HS-5 (cell line): ENCODE results near the gene GBF1.
A peak's percentile ranks its signal among the peaks of the same experiment; 100 is the strongest.
"Not testable (repeated sequence)": the region's sequence is repeated elsewhere in the genome, so short reads cannot be mapped to it uniquely, and the experiment has no call there.

ENCODE experiments used
- DNase-seq: peaks from one replicate; pipeline ENCODE4 v3.0.0-alpha.2; 2012; ENCODE audit warnings: low read depth

The GBF1 gene

GRCh38 chr10:102301332-102301731 lies 56.0 kb downstream of the GBF1 start:
- not testable (repeated sequence) for DNase-seq

DNA sequence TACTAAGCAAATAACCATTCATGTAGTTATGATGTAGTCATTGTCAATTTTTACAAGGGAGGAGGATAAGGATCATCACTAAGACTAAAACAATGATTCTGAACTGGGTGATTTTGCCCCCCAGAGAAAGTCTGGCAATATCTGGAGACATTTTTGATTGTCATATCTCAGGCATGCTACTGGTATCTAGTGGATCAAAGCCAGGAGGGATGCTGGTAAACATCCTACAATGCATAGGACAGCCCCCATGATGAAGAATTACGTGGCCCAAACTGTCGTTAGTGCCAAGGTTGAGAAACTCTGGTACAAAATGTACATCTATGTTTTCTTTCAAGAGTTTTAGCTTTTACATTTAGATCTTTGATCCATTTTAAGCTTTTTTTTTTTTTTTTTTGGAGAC lies 57.3 kb downstream of the GBF1 start:
- DNase-seq: peak; percentile 93

DNA sequence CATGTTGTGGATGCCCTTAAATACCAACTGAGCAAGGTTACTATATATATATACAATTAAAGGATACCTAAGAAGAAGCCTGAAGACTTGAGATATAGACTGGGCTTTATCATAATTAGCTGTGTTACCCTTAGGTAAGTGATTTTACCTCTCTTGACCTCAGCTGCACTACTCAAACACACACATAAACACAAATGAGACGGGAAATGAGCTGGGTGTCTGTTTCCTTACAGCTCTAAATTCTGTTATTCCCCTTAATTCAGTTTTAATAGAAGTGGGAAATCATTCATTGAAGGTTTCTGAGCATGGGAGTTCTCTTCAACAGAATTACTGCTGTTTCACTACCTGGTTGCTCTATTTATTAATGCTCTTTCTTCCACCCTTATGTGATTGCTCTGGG lies 60.7 kb downstream of the GBF1 start:
- DNase-seq: no peak

GRCh38 chr10:102306710-102307109 lies 61.4 kb downstream of the GBF1 start:
- no peak for DNase-seq

DNA sequence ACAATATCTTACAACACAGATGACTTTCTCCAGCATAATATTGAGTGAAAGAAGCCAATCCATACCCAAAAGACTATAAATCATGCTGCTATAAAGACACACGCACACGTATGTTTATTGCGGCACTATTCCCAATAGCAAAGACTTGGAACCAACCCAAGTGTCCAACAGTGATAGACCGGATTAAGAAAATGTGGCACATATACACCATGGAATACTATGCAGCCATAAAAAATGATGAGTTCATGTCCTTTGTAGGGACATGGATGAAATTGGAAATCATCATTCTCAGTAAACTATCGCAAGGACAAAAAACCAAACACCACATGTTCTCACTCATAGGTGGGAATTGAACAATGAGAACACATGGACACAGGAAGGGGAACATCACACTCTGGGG lies 63.0 kb downstream of the GBF1 start:
- DNase-seq: not testable (repeated sequence)

DNA sequence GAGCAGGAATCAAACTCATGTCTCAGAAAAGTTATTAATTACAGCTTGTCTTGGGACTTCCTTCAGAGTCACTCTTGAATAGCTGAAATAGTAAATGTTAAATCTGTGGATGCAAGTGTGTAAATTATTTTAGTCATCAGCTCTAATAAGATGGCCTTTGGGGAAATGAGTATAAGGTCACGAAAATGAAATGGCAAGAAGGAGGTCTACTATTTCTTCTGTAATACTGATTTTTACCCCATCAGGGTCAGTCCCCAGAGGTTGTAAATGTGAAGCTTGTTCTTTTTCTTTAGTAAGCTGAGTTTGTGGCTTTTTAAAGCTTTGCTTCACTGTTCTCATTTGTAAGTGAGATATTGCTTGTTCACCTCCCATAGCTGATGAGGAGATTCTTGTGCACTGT lies 63.9 kb downstream of the GBF1 start:
- no peak for DNase-seq

GRCh38 chr10:102309916-102310315 lies 64.6 kb downstream of the GBF1 start:
- no peak for DNase-seq

- no peak for DNase-seq
These were observed 65.2 kb downstream of the GBF1 start for GRCh38 chr10:102310361-102311024.

DNA sequence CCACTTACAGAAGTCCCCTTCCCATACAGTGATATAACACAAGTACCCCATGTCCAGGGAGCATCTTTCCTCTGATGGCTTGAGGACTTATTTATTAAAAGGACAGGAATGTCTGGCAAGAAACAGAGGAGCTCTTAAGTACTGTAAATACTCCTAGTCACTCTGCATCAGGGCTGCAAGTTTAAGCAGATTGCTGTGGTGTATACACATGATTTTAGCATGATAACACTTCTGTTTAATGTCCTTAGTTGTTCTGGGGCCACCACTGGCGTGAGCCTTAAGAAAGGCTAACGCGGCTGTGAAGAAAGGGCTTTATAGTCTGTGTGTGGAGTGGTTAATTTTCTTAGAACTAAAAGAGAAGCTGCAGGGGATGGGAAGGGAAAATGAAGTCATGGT lies 65.7 kb downstream of the GBF1 start:
- no peak for DNase-seq

- no peak for DNase-seq
These were observed 67.4 kb downstream of the GBF1 start for GRCh38 chr10:102312683-102313082.

DNA sequence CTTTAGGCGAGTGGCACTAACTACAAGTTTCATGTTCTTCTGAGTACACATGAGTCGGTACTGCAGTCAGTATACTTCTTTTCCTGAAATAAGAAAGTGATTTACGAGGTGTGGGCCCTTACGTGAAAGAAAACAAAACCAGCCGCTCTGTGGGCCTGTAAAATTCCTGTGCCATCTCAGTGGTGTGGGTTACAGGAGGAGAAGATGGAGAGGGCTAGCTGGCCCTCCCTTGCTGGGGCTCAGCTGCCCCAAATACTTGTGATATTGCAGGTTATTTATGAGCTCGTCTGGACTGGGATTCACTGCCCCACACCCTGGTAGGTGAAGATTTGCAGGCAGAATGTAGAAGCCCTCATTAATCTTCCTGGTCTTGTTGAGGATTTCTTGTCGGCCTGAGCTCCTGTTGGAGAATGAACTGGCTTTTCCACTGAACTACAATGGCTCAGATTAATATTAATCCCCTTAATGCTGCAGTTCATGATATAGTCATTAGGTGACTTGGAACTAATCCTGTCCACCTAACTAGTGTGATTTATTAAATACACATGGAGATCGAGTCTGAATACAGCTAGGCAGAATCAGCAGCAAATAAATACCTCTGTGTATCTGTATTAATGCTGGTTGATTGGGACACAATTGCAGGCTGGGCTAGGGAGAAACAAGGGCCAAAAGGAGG lies 68.0 kb downstream of the GBF1 start:
- no peak for DNase-seq

DNA sequence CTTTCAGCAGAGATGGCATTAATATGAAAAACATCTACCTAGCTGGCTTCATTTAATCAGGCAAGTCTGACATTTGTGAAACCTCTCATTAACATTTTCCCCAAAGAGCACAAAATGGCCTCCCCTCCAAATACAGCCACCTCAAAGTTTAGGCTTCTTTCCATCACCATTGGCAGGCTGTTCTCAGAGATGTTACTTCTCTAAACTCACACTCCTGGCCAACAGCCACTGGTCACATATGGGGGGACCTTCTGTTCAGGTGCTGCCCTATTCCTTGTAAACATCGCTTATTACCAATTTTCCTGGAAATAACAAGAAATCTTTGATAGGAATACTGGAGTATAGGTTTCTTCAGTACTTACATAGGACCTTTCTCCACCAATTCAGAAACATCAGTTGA lies 69.5 kb downstream of the GBF1 start:
- DNase-seq: no peak

DNA sequence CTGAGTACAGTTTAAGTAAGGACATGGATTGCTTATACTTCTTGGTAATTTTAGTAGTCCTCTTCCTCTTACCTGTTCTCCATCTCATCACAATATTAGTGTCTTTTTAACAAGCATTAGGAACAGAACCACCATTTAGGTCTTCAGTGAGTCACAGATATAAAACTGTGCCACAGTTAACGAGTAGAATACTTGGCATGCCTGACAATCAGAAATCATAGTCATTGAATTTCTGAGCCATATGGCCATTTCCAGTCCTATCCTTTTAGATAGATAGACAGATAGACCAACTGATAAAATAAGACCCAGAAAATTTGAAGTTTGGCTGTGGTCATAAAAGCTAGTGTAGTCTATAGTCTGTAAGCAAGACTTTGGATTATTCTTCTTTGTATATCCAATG lies 71.1 kb downstream of the GBF1 start:
- no peak for DNase-seq

- DNase-seq: no peak
These were observed 77.6 kb downstream of the GBF1 start for GRCh38 chr10:102322914-102323313.

GRCh38 chr10:102324061-102324460 lies 78.7 kb downstream of the GBF1 start:
- no peak for DNase-seq

DNA sequence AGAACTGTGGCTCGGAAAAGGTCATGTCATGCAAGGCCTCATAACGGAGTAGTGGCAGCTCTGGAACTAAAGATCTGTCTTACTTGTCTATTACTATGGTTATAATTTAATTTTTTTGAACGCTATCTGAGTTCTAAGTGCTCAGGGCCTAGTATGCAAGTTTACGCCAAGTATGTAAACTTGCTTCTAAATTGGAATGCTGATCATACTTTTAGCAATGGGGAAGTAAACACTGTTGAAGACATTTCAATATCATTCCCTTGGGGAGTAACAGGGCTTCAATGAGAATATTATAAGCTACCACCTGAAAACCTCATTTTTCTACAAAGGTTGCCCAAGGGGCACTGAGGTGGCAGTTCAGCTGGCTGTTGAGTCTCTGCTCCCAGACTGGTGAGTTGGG lies 80.7 kb downstream of the GBF1 start:
- no peak for DNase-seq

DNA sequence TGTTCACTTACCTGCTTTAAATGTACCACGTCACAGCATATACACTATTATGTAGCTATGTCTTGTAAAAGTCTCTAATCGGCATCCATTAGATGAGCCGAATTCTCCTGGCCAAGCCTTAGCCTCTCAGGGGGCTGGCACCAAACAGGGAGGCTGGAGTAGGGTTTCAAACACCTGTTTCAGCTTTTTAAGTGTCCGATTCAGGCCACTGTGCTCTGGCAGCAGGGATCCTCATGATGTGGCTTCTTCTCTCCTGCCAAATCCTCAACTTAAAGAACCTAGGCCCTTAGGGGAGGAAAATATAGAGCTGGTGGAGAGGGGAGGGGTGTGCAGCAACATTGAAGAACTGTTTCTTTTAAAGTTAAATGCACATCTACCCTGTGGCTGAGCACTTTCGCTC lies 81.7 kb downstream of the GBF1 start:
- no peak for DNase-seq

DNA sequence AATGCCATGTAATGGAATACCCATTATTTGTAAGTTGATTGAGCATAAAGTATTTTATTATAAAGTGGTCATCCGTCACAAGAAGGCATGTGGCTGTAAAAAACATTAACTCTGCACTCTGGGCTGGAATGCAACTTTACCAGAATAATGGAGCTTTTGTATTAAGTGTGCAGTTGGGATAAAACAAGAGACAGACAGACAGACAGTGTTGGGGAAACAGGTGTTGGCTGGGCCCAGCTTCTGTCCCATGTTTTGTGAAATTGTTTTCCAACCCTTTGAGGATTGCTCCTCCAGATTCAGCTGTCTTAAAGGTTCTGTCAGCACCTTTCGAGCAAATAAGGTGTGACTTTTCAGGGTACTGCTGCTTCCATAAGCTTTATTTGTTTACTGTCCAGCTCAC lies 82.3 kb downstream of the GBF1 start:
- no peak for DNase-seq

DNA sequence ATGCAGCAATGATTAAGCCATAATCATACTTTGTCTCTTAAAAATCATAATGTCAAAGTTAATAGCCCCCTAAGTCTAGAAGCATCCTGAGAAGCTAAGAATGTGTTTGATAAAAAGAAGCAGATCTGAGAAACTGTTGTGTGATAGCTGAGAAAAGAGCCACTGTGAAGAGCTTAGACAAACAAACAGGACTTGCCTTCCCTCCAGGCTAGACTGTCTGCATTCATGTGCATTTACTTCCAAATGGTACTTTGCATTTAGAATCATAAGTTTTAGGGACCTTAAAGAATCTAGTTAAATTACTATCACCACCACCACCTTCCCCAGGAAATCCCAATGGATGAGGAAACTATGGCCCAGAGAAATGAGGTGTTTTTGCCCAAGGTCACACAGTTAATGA lies 87.4 kb downstream of the GBF1 start:
- no peak for DNase-seq

GRCh38 chr10:102334101-102334500 lies 88.8 kb downstream of the GBF1 start:
- DNase-seq: no peak

DNA sequence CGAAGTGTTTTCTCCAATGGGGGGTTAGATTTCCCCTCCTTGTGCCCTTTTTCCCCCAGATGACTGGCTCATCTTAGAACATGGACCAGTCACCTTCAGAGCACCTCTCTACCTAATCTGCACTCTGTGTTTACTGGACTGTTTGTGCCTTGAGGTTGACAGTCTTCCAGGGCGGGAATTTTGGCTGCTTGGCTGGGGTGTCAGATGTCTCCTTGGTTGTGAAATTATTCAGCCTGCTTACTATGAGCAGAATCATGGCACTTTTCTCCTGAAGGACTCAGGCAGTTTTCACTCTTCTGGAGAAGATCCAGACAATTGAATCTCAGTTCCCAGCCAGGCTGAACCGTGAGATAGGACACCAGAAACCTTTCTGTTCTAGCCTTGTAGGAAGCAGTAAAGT lies 89.9 kb downstream of the GBF1 start:
- DNase-seq: no peak

DNA sequence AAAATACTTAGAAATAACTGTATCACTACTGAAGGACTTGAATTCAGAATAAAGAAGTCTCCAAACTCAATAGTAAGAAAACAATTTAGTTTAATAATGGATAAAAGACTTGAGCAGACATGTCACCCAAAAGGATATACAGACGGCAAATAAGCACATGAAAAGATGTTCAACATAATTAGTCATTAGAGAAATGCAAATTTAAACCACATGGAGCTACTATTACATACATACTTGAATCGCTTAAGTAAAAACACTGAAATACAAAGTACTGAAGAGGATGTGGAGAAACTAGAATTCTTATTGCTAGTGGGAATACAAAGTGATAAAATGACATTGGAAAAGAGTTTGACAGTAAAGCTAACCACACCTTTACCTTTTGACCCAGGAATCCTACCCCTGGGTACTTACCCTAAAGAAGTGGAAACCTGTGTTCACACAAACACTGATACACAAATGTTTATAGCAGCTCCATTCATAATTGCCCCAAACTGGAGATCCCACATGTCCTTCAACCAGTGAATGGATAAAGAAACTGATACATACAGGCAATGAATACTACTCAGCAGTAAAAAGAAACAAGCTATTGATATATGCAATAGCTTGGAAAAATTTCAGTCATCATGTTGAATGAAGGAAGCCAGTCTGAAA lies 95.8 kb downstream of the GBF1 start:
- no peak for DNase-seq

DNA sequence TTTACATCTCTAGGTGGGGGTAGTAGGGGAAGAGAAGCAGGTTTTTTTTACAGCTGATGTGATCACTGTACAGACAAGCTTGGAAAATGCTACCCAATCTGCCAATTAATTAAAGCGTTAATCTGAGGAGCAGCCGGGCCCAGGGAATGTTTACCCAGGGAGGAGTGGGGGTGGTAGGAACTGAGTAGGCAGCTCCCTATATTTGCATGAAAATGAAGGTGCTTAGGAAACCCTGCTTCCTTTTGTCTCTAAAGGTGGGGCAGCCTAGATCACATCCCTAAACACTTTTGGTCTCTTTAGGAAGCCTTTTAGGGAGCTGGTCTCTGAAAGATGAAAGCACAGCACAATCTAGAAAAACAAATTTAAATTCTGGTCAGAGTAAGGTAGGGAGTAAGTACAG lies 97.1 kb downstream of the GBF1 start:
- no peak for DNase-seq

GRCh38 chr10:102342958-102343357 lies 97.6 kb downstream of the GBF1 start:
- no peak for DNase-seq
